HepG2 (cell line): ENCODE results near the gene MRPL58. TPM values are rescaled to one million over a fixed set of nuclear protein-coding genes. Genes with fewer than 3 reads are reported as not detected.

Source experiments
- ATM ChIP-seq: fragments of 450-650 bp; IDR thresholded peaks from 2 replicates; pipeline ENCODE4 v1.7.1; 2017; ENCODE audit warnings: mild to moderate bottlenecking, borderline replicate concordance
- HDAC1 ChIP-seq: sonication (generic); formaldehyde crosslinking; IDR thresholded peaks from 2 replicates; pipeline ENCODE4 v1.5.1; 2020; ENCODE audit warnings: mild to moderate bottlenecking, missing genetic modification reagents
- KAT7 ChIP-seq: IDR thresholded peaks from 2 replicates; pipeline ENCODE4 v1.6.1; 2018; ENCODE audit warnings: borderline replicate concordance, missing compliant biosample characterization
- PHF5A ChIP-seq: IDR thresholded peaks from one replicate; pipeline ENCODE4 v1.6.1; 2018; ENCODE audit warnings: low read depth, missing genetic modification reagents; ENCODE audit not compliant: unreplicated experiment
- PTBP1 ChIP-seq: fragments of 200-400 bp; formaldehyde crosslinking; IDR thresholded peaks from 2 replicates; pipeline ENCODE4 v1.6.1; 2018; ENCODE audit warnings: low read length, low read depth; ENCODE audit not compliant: poor library complexity, severe bottlenecking
- REPIN1 ChIP-seq: sonication (generic); formaldehyde crosslinking; IDR thresholded peaks from 2 replicates; pipeline ENCODE4 v1.8.0; 2022; ENCODE audit warnings: missing genetic modification reagents, low read depth, mild to moderate bottlenecking, borderline replicate concordance
- THYN1 ChIP-seq: sonication (generic); formaldehyde crosslinking; IDR thresholded peaks from 2 replicates; pipeline ENCODE4 v1.8.1; 2023; ENCODE audit warnings: low read depth, mild to moderate bottlenecking, moderate library complexity, missing genetic modification reagents, borderline replicate concordance
- YY1 ChIP-seq: IDR thresholded peaks from 2 replicates; pipeline ENCODE4 v1.6.1; 2011; ENCODE audit warnings: low read length, low read depth, moderate library complexity, mild to moderate bottlenecking; ENCODE audit not compliant: insufficient read depth, insufficient replicate concordance
- ZFP1 ChIP-seq: IDR thresholded peaks from 2 replicates; pipeline ENCODE4 v1.6.1; 2016
- ZFP36L2 ChIP-seq: sonication (generic); formaldehyde crosslinking; IDR thresholded peaks from 2 replicates; pipeline ENCODE4 v1.4.0; 2020; ENCODE audit warnings: missing genetic modification reagents
- ZMYM4 ChIP-seq: sonication (generic); formaldehyde crosslinking; IDR thresholded peaks from 2 replicates; pipeline ENCODE4 v1.8.1; 2023; ENCODE audit warnings: mild to moderate bottlenecking, missing genetic modification reagents
- ZNF20 ChIP-seq: sonication (generic); formaldehyde crosslinking; IDR thresholded peaks from 2 replicates; pipeline ENCODE4 v1.4.0; 2020; ENCODE audit warnings: mild to moderate bottlenecking, moderate library complexity, missing genetic modification reagents
- ZNF225 ChIP-seq: sonication (generic); formaldehyde crosslinking; IDR thresholded peaks from 2 replicates; pipeline ENCODE4 v1.4.0; 2020; ENCODE audit warnings: mild to moderate bottlenecking, missing genetic modification reagents
- ZNF234 ChIP-seq: sonication (generic); formaldehyde crosslinking; conservative IDR thresholded peaks from 2 replicates; pipeline ENCODE4 v1.5.1; 2020; ENCODE audit warnings: mild to moderate bottlenecking, missing genetic modification reagents
- ZNF354B ChIP-seq: sonication (generic); formaldehyde crosslinking; IDR thresholded peaks from 2 replicates; pipeline ENCODE4 v1.8.0; 2022; ENCODE audit warnings: mild to moderate bottlenecking, missing genetic modification reagents
- polyA plus RNA-seq, 8 experiments: library from polyadenylated mRNA; depleted of rRNA in 3 of 8; stranded (reverse) in 7 of 8; unstranded in 1 of 8; fragments of >200 nt; fragmentation: Illumina TruSeq in 4 of 8; extraction: Trizol in 4 of 8; gene quantifications; 2 replicates each; pipeline versions ENCODE4 v1.2.1 to v1.2.3, GENCODE V29; 2011 to 2016; ENCODE audit warnings: low read depth in 4 of 8, missing spikeins in 1 of 8, mixed read lengths in 1 of 8; ENCODE audit not compliant: insufficient read depth in 1 of 8
- total RNA-seq, 5 experiments: library from RNA; depleted of rRNA; stranded (reverse); fragments of >200 nt; fragmentation: Illumina TruSeq; extraction: Trizol; gene quantifications; 2 replicates each; pipeline ENCODE4 v1.2.3, GENCODE V29; 2016; ENCODE audit warnings: low read depth in 1 of 5
- TF ChIP-seq, protein P1 (sequence below): sonication (generic); formaldehyde crosslinking; IDR thresholded peaks from 2 replicates; pipeline ENCODE4 v1.5.0; 2020; ENCODE audit warnings: mild to moderate bottlenecking, missing genetic modification reagents
- TF ChIP-seq, protein P2 (sequence below): sonication (generic); formaldehyde crosslinking; IDR thresholded peaks from 2 replicates; pipeline ENCODE4 v1.5.1; 2020; ENCODE audit warnings: missing genetic modification reagents, mild to moderate bottlenecking, borderline replicate concordance
- TF ChIP-seq, protein P3 (sequence below): fragments of 450-650 bp; IDR thresholded peaks from 2 replicates; pipeline ENCODE4 v1.6.1; 2017; ENCODE audit warnings: mild to moderate bottlenecking

The MRPL58 gene
- total and polyA plus RNA-seq, 2 of the 13 experiments (the other 11 are each of a cell fraction or from before 2014, with no cell fraction given) = 44.9 to 68.9 TPM

DNA sequence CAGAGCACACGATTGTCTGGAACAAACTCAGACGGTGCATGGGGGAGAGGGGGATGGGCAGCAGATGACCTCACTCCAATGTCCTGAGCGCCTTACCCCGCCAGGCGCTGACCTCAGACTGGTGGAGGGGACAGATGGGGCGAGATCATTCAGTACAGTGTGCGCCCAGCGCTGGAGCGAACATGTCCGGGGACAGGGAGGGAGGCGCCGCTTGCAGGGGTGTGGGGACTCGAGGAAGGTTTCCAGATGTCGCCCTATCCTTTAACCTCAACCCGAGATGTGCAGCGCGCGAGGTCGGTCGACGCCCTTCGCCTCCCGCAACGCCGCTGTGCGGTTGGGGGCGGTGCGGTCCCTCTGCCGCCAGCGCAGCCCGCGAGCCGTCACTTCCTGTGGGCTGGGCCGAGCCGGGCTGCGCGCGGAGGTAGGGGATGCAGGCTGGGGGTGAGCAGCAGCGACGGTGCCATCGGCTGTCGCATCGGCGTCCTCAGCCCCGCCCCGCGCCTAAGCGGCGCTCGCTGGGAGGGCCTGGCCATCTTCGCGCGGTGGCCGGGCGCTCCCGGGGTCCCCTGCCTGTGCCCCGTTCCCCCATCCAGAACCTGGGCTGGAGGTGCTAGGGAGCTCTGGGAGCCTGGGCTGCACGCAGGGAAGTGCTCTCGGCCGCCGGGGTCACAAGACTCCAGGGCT, 30.3 kb upstream of the MRPL58 start (continued):
- TF ChIP-seq, protein P1, sequence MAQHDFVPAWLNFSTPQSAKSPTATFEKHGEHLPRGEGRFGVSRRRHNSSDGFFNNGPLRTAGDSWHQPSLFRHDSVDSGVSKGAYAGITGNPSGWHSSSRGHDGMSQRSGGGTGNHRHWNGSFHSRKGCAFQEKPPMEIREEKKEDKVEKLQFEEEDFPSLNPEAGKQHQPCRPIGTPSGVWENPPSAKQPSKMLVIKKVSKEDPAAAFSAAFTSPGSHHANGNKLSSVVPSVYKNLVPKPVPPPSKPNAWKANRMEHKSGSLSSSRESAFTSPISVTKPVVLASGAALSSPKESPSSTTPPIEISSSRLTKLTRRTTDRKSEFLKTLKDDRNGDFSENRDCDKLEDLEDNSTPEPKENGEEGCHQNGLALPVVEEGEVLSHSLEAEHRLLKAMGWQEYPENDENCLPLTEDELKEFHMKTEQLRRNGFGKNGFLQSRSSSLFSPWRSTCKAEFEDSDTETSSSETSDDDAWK (CRISPR knock-in tag) = no peak
- TF ChIP-seq PTBP1 (peak; percentile 37), ZNF225 (CRISPR knock-in tag) (0 out of 2 replicates have a peak, but pooled peaks have one; percentile 77), ZMYM4 (CRISPR knock-in tag) (peak; percentile 90), ZNF234 (CRISPR knock-in tag) (0 out of 2 replicates have a peak, but pooled peaks have one; percentile 17), ATM (no peak), YY1 (peak; percentile 76), REPIN1 (CRISPR knock-in tag) (peak; percentile 89; the same call in 1 of the 2 replicates), PHF5A (CRISPR knock-in tag) (peak; percentile 20), ZNF354B (CRISPR knock-in tag) (no peak), THYN1 (0 out of 2 replicates have a peak, but pooled peaks have one; percentile 83), HDAC1 (peak; percentile 92), KAT7 (CRISPR knock-in tag) (peak; percentile 78; the same call in 1 of the 2 replicates), ZNF20 (CRISPR knock-in tag) (no peak), ZFP36L2 (CRISPR knock-in tag) (peak; percentile 28; the same call in 1 of the 2 replicates), ZFP1 (CRISPR knock-in tag) (0 out of 2 replicates have a peak, but pooled peaks have one; percentile 54)
- TF ChIP-seq, protein P2, sequence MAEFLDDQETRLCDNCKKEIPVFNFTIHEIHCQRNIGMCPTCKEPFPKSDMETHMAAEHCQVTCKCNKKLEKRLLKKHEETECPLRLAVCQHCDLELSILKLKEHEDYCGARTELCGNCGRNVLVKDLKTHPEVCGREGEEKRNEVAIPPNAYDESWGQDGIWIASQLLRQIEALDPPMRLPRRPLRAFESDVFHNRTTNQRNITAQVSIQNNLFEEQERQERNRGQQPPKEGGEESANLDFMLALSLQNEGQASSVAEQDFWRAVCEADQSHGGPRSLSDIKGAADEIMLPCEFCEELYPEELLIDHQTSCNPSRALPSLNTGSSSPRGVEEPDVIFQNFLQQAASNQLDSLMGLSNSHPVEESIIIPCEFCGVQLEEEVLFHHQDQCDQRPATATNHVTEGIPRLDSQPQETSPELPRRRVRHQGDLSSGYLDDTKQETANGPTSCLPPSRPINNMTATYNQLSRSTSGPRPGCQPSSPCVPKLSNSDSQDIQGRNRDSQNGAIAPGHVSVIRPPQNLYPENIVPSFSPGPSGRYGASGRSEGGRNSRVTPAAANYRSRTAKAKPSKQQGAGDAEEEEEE = no peak
- TF ChIP-seq, protein P3, sequence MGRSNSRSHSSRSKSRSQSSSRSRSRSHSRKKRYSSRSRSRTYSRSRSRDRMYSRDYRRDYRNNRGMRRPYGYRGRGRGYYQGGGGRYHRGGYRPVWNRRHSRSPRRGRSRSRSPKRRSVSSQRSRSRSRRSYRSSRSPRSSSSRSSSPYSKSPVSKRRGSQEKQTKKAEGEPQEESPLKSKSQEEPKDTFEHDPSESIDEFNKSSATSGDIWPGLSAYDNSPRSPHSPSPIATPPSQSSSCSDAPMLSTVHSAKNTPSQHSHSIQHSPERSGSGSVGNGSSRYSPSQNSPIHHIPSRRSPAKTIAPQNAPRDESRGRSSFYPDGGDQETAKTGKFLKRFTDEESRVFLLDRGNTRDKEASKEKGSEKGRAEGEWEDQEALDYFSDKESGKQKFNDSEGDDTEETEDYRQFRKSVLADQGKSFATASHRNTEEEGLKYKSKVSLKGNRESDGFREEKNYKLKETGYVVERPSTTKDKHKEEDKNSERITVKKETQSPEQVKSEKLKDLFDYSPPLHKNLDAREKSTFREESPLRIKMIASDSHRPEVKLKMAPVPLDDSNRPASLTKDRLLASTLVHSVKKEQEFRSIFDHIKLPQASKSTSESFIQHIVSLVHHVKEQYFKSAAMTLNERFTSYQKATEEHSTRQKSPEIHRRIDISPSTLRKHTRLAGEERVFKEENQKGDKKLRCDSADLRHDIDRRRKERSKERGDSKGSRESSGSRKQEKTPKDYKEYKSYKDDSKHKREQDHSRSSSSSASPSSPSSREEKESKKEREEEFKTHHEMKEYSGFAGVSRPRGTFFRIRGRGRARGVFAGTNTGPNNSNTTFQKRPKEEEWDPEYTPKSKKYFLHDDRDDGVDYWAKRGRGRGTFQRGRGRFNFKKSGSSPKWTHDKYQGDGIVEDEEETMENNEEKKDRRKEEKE = no peak
